B cell (primary cell): ENCODE results near the gene AGR3. TPM values are rescaled to one million over a fixed set of nuclear protein-coding genes. Genes with fewer than 3 reads are reported as not detected.

Experiments
- ATAC-seq: fragments of 200-7000 bp; cut with Tn5 transposase; one replicate; pipeline ENCODE4 v1.10.0; 2021; ENCODE audit warnings: low read depth, mild to moderate bottlenecking, moderate number of reproducible peaks, moderate library complexity
- CTCF ChIA-PET: fragments of 350-600 bp; sonication (Branson Sonifier 250); formaldehyde crosslinking; loops from one replicate; lab custom pipeline; 2021; ENCODE audit warnings: antibody characterized with exemption, inconsistent platforms; lab: Charles Lee
- POLR2A ChIA-PET: fragments of 350-600 bp; sonication (Branson Sonifier 250); formaldehyde crosslinking; loops from one replicate; lab custom pipeline; 2021; ENCODE audit warnings: antibody characterized with exemption; lab: Charles Lee
- DNase-seq: peaks from one replicate; pipeline ENCODE4 v3.0.0; 2013
- H2AFZ ChIP-seq: 2 replicates; pipeline ENCODE4 v1.6.1; 2012; ENCODE audit warnings: mild to moderate bottlenecking, low read depth, low read length; ENCODE audit not compliant: insufficient read depth, poor library complexity, severe bottlenecking
- H3K27ac ChIP-seq, 2 donors: 1 replicate in 1 of 2; 2 replicates in 1 of 2; pipeline ENCODE4 v1.5.1; 2012 to 2013; ENCODE audit warnings: low read length in 2 of 2, mild to moderate bottlenecking in 2 of 2, moderate library complexity in 1 of 2
- H3K27me3 ChIP-seq, 4 experiments: fragments of 200-600 bp in 1 of 4; sonication (generic) in 1 of 4; replicated peaks in 1 of 4; 1 replicate in 2 of 4; 2 replicates in 2 of 4; pipeline versions ENCODE4 v1.6.1 to v1.7.0; 2013 to 2016; ENCODE audit warnings: low read length in 3 of 4, mild to moderate bottlenecking in 2 of 4, mixed read lengths in 1 of 4, moderate library complexity in 1 of 4; ENCODE audit not compliant: insufficient read depth in 4 of 4, control insufficient read depth in 3 of 4; ENCODE audit errors: control extremely low read depth in 1 of 4
- H3K36me3 ChIP-seq, 2 experiments: replicated peaks in 1 of 2; 1 replicate in 1 of 2; 2 replicates in 1 of 2; pipeline versions ENCODE4 v1.6.1 to v1.7.1; 2013; ENCODE audit warnings: low read length in 1 of 2; ENCODE audit not compliant: insufficient read depth in 2 of 2, control insufficient read depth in 1 of 2; ENCODE audit errors: control extremely low read depth in 1 of 2, extremely low read depth in 1 of 2
- H3K4me1 ChIP-seq, 2 donors: fragments of 200-600 bp in 1 of 2; sonication (generic) in 1 of 2; 1 replicate in 1 of 2; 2 replicates in 1 of 2; pipeline versions ENCODE4 v1.5.1 to v1.6.1; 2013 to 2017; ENCODE audit warnings: low read length in 2 of 2; ENCODE audit not compliant: control insufficient read depth in 2 of 2, insufficient read depth in 2 of 2
- H3K4me2 ChIP-seq: replicated peaks from 2 replicates; pipeline ENCODE3; 2012; ENCODE audit warnings: mild to moderate bottlenecking, low read depth, low read length; ENCODE audit not compliant: poor library complexity, severe bottlenecking
- H3K4me3 ChIP-seq, 5 experiments: fragments of 200-600 bp in 1 of 5; sonication (generic) in 1 of 5; 1 replicate in 3 of 5; 2 replicates in 2 of 5; pipeline versions ENCODE4 v1.5.1 to v1.7.0; 2011 to 2016; ENCODE audit warnings: low read length in 4 of 5, mild to moderate bottlenecking in 4 of 5, low read depth in 2 of 5, control low read depth in 1 of 5, moderate library complexity in 1 of 5; ENCODE audit not compliant: insufficient read depth in 1 of 5; ENCODE audit errors: control extremely low read depth in 1 of 5, extremely low read depth in 1 of 5
- H3K79me2 ChIP-seq: fragments of 200-600 bp; sonication (generic); one replicate; pipeline ENCODE4 v1.6.0; 2016; ENCODE audit warnings: low read length; ENCODE audit not compliant: control insufficient read depth, insufficient read depth
- H3K9ac ChIP-seq: fragments of 200-600 bp; sonication (generic); 2 replicates; pipeline ENCODE4 v1.6.1; 2017; ENCODE audit warnings: mild to moderate bottlenecking, low read length, moderate library complexity
- H3K9me3 ChIP-seq, 3 donors: one replicate each; pipeline versions ENCODE4 v1.6.1 to v1.7.1; 2013; ENCODE audit warnings: low read length in 2 of 3; ENCODE audit not compliant: control insufficient read depth in 2 of 3, insufficient read depth in 1 of 3; ENCODE audit errors: control extremely low read depth in 1 of 3
- H4K20me1 ChIP-seq: 2 replicates; pipeline ENCODE4 v1.6.0; 2012; ENCODE audit warnings: mild to moderate bottlenecking, low read length; ENCODE audit not compliant: insufficient read depth, control insufficient read depth, poor library complexity, severe bottlenecking
- H3K27ac Mint-ChIP-seq: one replicate; pipeline ENCODE4 v1.8.0; 2021; ENCODE audit warnings: mixed read lengths
- H3K27me3 Mint-ChIP-seq: one replicate; pipeline ENCODE4 v1.8.0; 2021; ENCODE audit warnings: mixed read lengths
- H3K4me1 Mint-ChIP-seq: one replicate; pipeline ENCODE4 v1.8.0; 2021; ENCODE audit warnings: mixed read lengths
- H3K4me3 Mint-ChIP-seq: one replicate; pipeline ENCODE4 v1.8.0; 2021; ENCODE audit warnings: mixed read lengths
- H3K9me3 Mint-ChIP-seq: one replicate; pipeline ENCODE4 v1.8.0; 2022; ENCODE audit warnings: mixed read lengths; ENCODE audit not compliant: insufficient read depth
- CTCF ChIP-seq: fragments of 200-600 bp; IDR thresholded peaks from one replicate; pipeline ENCODE4 v1.8.0; 2022; ENCODE audit warnings: antibody characterized with exemption, mild to moderate bottlenecking
- EZH2 ChIP-seq: IDR thresholded peaks from 2 replicates; pipeline ENCODE4 v1.6.1; 2012; ENCODE audit warnings: borderline replicate concordance, low read depth, mild to moderate bottlenecking, moderate library complexity, low read length; ENCODE audit not compliant: insufficient read depth, poor library complexity, severe bottlenecking
- WGBS: methylation state at CpG from one replicate; pipeline ENCODE4 v1.1.5; 2013; ENCODE audit warnings: missing lambda C conversion rate; ENCODE audit not compliant: insufficient coverage; 5-methylcytosine and 5-hydroxymethylcytosine counted together
- intact Hi-C: fragments of 100-400 bp; cut with micrococcal nuclease; formaldehyde crosslinking; loops from one replicate; pipeline ENCODE4 v1.10.0; 2022
- polyA plus RNA-seq: library from polyadenylated mRNA; depleted of rRNA; stranded (reverse); fragments of >200 nt; gene quantifications from 2 replicates; pipeline ENCODE4 v1.2.3, GENCODE V29; 2012
- total RNA-seq, 2 donors: library from RNA; stranded (reverse); fragments of 120-200 nt in 1 of 2; gene quantifications; 1 replicate in 1 of 2; 2 replicates in 1 of 2; pipeline versions ENCODE4 v1.2.3 to v1.2.4, GENCODE V29; 2013 to 2022

The AGR3 gene
- total and polyA plus RNA-seq, 2 donors (not counting 1 experiment from before 2014, with no cell fraction given), result not detected

GRCh38 chr7:16812542-16813231 lies 69.1 kb downstream of the AGR3 start:
- H3K4me1 Mint-ChIP-seq, result peaks cover 19% of the 10 kb centered on the region
- ChIA-PET CTCF (no interaction called here), POLR2A (no interaction called here)
- peaks cover 6 to 7% of the 10 kb centered on the region in 2 donors for H3K4me1 ChIP-seq
- no peak for DNase-seq
- H2AFZ ChIP-seq, result no peak overlapping the region
- no peak for TF ChIP-seq EZH2
- no peak for TF ChIP-seq CTCF
- H3K27ac Mint-ChIP-seq, result no peak overlapping the region
- H3K27ac ChIP-seq, result no peak overlapping the region
- no peak overlapping the region for H3K4me2 ChIP-seq
- intact Hi-C loops, result no loop called here
- H3K27me3 ChIP-seq, result no peaks in the 10 kb centered on the region
- no peaks in the 10 kb centered on the region for H4K20me1 ChIP-seq
- WGBS, result 100% methylated on average over 1 of the region's 4 CpGs
- no peak overlapping the region for H3K9ac ChIP-seq
- no peaks in the 10 kb centered on the region for H3K9me3 ChIP-seq
- no peak for ATAC-seq
- H3K36me3 ChIP-seq, result no peaks in the 10 kb centered on the region
- no peaks in the 10 kb centered on the region for H3K9me3 Mint-ChIP-seq
- H3K4me3 Mint-ChIP-seq, result no peak overlapping the region
- no peak overlapping the region for H3K4me3 ChIP-seq
- no peaks in the 10 kb centered on the region for H3K79me2 ChIP-seq
- H3K27me3 Mint-ChIP-seq, result peaks cover 4% of the 10 kb centered on the region

- ATAC-seq (no peak), DNase-seq (no peak)
- Histone ChIP-seq H3K4me1 (peaks cover 4% of the 10 kb centered on the region in 2 donors), H2AFZ (no peak overlapping the region), H3K36me3 (no peaks in the 10 kb centered on the region), H3K4me3 (no peak overlapping the region), H3K9ac (no peak overlapping the region), H4K20me1 (no peaks in the 10 kb centered on the region), H3K9me3 (no peaks in the 10 kb centered on the region), H3K27me3 (no peaks in the 10 kb centered on the region), H3K4me2 (no peak overlapping the region), H3K79me2 (no peaks in the 10 kb centered on the region), H3K27ac (no peak overlapping the region)
- ChIA-PET CTCF (no interaction called here), POLR2A (no interaction called here)
- whole genome bisulfite sequencing, result no CpG with 5 or more reads among the region's 2 CpGs
- no peaks in the 10 kb centered on the region for H3K9me3 Mint-ChIP-seq
- intact Hi-C loops, result no loop called here
- no peak overlapping the region for H3K4me3 Mint-ChIP-seq
- TF ChIP-seq CTCF, result no peak
- TF ChIP-seq EZH2, result no peak
- no peak overlapping the region for H3K27ac Mint-ChIP-seq
- H3K4me1 Mint-ChIP-seq, result peaks cover 9% of the 10 kb centered on the region
- peaks cover 4% of the 10 kb centered on the region for H3K27me3 Mint-ChIP-seq
These were observed 70.2 kb downstream of the AGR3 start for GRCh38 chr7:16811551-16811950.
